ENCODE results near the gene ZSWIM2. TPM values are rescaled to one million over a fixed set of nuclear protein-coding genes. Genes with fewer than 3 reads are reported as not detected.

The ZSWIM2 gene
- total RNA-seq, 1 experiment from 2014 or later = not detected

DNA sequence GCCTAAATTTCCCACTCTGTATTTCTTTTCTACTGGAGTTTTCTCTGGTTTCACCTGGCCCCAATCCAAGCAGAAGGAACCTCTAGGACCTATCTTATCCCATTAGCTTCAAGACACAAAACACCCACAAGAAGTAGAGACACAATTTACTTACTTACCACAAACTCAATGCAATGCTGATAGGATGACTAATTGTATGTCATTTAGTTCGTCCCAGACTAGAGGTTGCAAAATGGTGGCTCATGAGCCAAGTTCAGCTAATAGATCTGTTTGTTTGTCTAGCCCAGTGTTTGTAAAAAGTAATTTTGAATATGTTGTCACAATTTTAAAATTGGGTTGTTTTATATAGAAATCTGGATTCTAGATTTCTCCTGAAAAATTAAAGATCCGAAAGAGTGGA lies 34.7 kb upstream of the ZSWIM2 start:
- H3K36me3 Mint-ChIP-seq (ENCODE audit: insufficient read depth, unreplicated experiment) = no peaks in the 10 kb centered on the region
- no peak overlapping the region for H3K4me3 Mint-ChIP-seq (ENCODE audit: unreplicated experiment)
- peaks cover 19% of the 10 kb centered on the region for H3K9me3 Mint-ChIP-seq (ENCODE audit: unreplicated experiment)
- H3K27me3 Mint-ChIP-seq (ENCODE audit: insufficient read depth, unreplicated experiment) = peaks cover 3% of the 10 kb centered on the region
- intact Hi-C loops (cut with micrococcal nuclease; ENCODE audit: unreplicated experiment) = no loop called here
- DNase-seq = no peak
- H3K4me1 Mint-ChIP-seq (ENCODE audit: low read depth, unreplicated experiment) = no peaks in the 10 kb centered on the region
- H3K36me3 ChIP-seq (ENCODE audit: control insufficient read depth, insufficient read depth, low read length) = no peaks in the 10 kb centered on the region
- no peak overlapping the region for H3K27ac Mint-ChIP-seq (ENCODE audit: unreplicated experiment)
- no peaks in the 10 kb centered on the region; the same call in 1 of the 2 replicates for H3K9me3 ChIP-seq
- no TSS peak for BruUV-seq (replicated peaks)
- TF ChIP-seq, protein P1, sequence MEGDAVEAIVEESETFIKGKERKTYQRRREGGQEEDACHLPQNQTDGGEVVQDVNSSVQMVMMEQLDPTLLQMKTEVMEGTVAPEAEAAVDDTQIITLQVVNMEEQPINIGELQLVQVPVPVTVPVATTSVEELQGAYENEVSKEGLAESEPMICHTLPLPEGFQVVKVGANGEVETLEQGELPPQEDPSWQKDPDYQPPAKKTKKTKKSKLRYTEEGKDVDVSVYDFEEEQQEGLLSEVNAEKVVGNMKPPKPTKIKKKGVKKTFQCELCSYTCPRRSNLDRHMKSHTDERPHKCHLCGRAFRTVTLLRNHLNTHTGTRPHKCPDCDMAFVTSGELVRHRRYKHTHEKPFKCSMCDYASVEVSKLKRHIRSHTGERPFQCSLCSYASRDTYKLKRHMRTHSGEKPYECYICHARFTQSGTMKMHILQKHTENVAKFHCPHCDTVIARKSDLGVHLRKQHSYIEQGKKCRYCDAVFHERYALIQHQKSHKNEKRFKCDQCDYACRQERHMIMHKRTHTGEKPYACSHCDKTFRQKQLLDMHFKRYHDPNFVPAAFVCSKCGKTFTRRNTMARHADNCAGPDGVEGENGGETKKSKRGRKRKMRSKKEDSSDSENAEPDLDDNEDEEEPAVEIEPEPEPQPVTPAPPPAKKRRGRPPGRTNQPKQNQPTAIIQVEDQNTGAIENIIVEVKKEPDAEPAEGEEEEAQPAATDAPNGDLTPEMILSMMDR (IDR thresholded peaks at IDR 0.05; ENCODE audit: insufficient read depth in 1 of 2, low read depth in 1 of 2, low read length in 1 of 2, severe bottlenecking in 1 of 2, unreplicated experiment in 1 of 2) = no peak
- ChIA-PET POLR2A (no interaction called here), CTCF (no interaction called here)
- H3K4me3 ChIP-seq (ENCODE audit: low read depth, low read length) = no peak overlapping the region
- no peaks in the 10 kb centered on the region for H3K4me1 ChIP-seq
- no peaks in the 10 kb centered on the region for H3K27me3 ChIP-seq (replicated peaks; ENCODE audit: control insufficient read depth, insufficient read depth, low read length)

- no peak overlapping the region for H3K4me3 ChIP-seq (ENCODE audit: low read depth, low read length)
- CTCF ChIA-PET = no interaction called here
- DNase-seq = no peak
- Mint-ChIP-seq H3K36me3 (ENCODE audit: insufficient read depth, unreplicated experiment) (no peaks in the 10 kb centered on the region), H3K27ac (ENCODE audit: unreplicated experiment) (no peak overlapping the region), H3K27me3 (ENCODE audit: insufficient read depth, unreplicated experiment) (no peaks in the 10 kb centered on the region), H3K4me3 (ENCODE audit: unreplicated experiment) (no peak overlapping the region), H3K9me3 (ENCODE audit: unreplicated experiment) (peaks cover 19% of the 10 kb centered on the region), H3K4me1 (ENCODE audit: low read depth, unreplicated experiment) (no peaks in the 10 kb centered on the region)
- intact Hi-C loops (cut with micrococcal nuclease; ENCODE audit: unreplicated experiment) = no loop called here
- no TSS peak for BruUV-seq (replicated peaks)
- no peaks in the 10 kb centered on the region for H3K36me3 ChIP-seq (ENCODE audit: control insufficient read depth, insufficient read depth, low read length)
- POLR2A ChIA-PET = no interaction called here
- no peaks in the 10 kb centered on the region for H3K27me3 ChIP-seq (replicated peaks; ENCODE audit: control insufficient read depth, insufficient read depth, low read length)
- TF ChIP-seq, protein P1 (IDR thresholded peaks at IDR 0.05; ENCODE audit: insufficient read depth in 1 of 2, low read depth in 1 of 2, low read length in 1 of 2, severe bottlenecking in 1 of 2, unreplicated experiment in 1 of 2) = no peak
- H3K4me1 ChIP-seq = no peaks in the 10 kb centered on the region
- H3K9me3 ChIP-seq = no peaks in the 10 kb centered on the region; the same call in 1 of the 2 replicates
Measured at GRCh38 chr2:186882511-186883071, 33.6 kb upstream of the ZSWIM2 start.

- BruUV-seq (replicated peaks) = no TSS peak
- Histone ChIP-seq H3K27me3 (replicated peaks; ENCODE audit: control insufficient read depth, insufficient read depth, low read length) (no peaks in the 10 kb centered on the region), H3K4me3 (ENCODE audit: low read depth, low read length) (no peak overlapping the region), H3K36me3 (ENCODE audit: control insufficient read depth, insufficient read depth, low read length) (no peaks in the 10 kb centered on the region), H3K9me3 (no peaks in the 10 kb centered on the region; the same call in 1 of the 2 replicates), H3K4me1 (no peaks in the 10 kb centered on the region)
- no peak for DNase-seq
- Mint-ChIP-seq H3K27me3 (ENCODE audit: insufficient read depth, unreplicated experiment) (peaks cover under 1% of the 10 kb centered on the region), H3K9me3 (ENCODE audit: unreplicated experiment) (peaks cover 23% of the 10 kb centered on the region), H3K4me3 (ENCODE audit: unreplicated experiment) (no peak overlapping the region), H3K27ac (ENCODE audit: unreplicated experiment) (no peak overlapping the region), H3K4me1 (ENCODE audit: low read depth, unreplicated experiment) (no peaks in the 10 kb centered on the region), H3K36me3 (ENCODE audit: insufficient read depth, unreplicated experiment) (no peaks in the 10 kb centered on the region)
- intact Hi-C loops (cut with micrococcal nuclease; ENCODE audit: unreplicated experiment) = no loop called here
- CTCF ChIA-PET = no interaction called here
- TF ChIP-seq, protein P1 (IDR thresholded peaks at IDR 0.05; ENCODE audit: insufficient read depth in 1 of 2, low read depth in 1 of 2, low read length in 1 of 2, severe bottlenecking in 1 of 2, unreplicated experiment in 1 of 2) = no peak
- POLR2A ChIA-PET = no interaction called here
Measured at GRCh38 chr2:186881660-186882059, 32.7 kb upstream of the ZSWIM2 start.
